OCI-LY3 (cell line): ENCODE measurements around the gene SLC22A8.

Experiments used
- CTCF ChIP-seq: fragments of 200-600, 300-600 bp; sonication (generic); IDR thresholded peaks from 2 replicates; pipeline ENCODE4 v1.5.1; 2014; ENCODE audit warnings: antibody characterized with exemption, low read length, low read depth
- EZH2phosphoT487 ChIP-seq: fragments of 200-600 bp; shearing (Covaris generic); IDR thresholded peaks from 2 replicates; pipeline ENCODE4 v1.6.1; 2018; ENCODE audit warnings: antibody characterized with exemption, mixed run types, low read depth

GRCh38 chr11:63023222-63023814 is 7.7 kb upstream of the SLC22A8 start:
- TF ChIP-seq CTCF (no peak), EZH2phosphoT487 (no peak)
